GM23338 (cell line): ENCODE data around the gene IL36RN.

Experiments
- CREB1 ChIP-seq: fragments of 250-450 bp; sonication (Bioruptor Pico); IDR thresholded peaks from 2 replicates; pipeline ENCODE4 v1.5.0; 2020; ENCODE audit warnings: low read depth, mild to moderate bottlenecking, moderate library complexity
- EZH2 ChIP-seq: fragments of 200-600 bp; sonication (generic); IDR thresholded peaks from one replicate; pipeline ENCODE4 v1.8.0; 2017; ENCODE audit warnings: antibody characterized with exemption, mild to moderate bottlenecking, low read depth; ENCODE audit not compliant: unreplicated experiment
- EZH2phosphoT487 ChIP-seq: fragments of 200-600 bp; sonication (generic); IDR thresholded peaks from one replicate; pipeline ENCODE4 v1.8.1; 2018; ENCODE audit warnings: antibody characterized with exemption; ENCODE audit not compliant: unreplicated experiment
- JUNB ChIP-seq: IDR thresholded peaks from one replicate; pipeline ENCODE4 v1.6.1; 2016; ENCODE audit warnings: antibody characterized with exemption; ENCODE audit not compliant: unreplicated experiment
- NANOG ChIP-seq: IDR thresholded peaks from 2 replicates; pipeline ENCODE4 v1.6.1; 2016; ENCODE audit warnings: antibody characterized with exemption, borderline replicate concordance
- POLR2AphosphoS5 ChIP-seq: IDR thresholded peaks from 2 replicates; pipeline ENCODE4 v1.6.1; 2016; ENCODE audit warnings: antibody characterized with exemption, low read depth
- STAT1 ChIP-seq: IDR thresholded peaks from one replicate; pipeline ENCODE4 v1.6.1; 2016; ENCODE audit warnings: antibody characterized with exemption; ENCODE audit not compliant: unreplicated experiment
- ZNF114 ChIP-seq: fragments of 250-450 bp; sonication (Bioruptor Pico); IDR thresholded peaks from 2 replicates; pipeline ENCODE4 v1.5.0; 2020; ENCODE audit warnings: mild to moderate bottlenecking, moderate library complexity
- ZNF331 ChIP-seq: fragments of 250-450 bp; sonication (Bioruptor Pico); IDR thresholded peaks from 2 replicates; pipeline ENCODE4 v1.5.0; 2020; ENCODE audit warnings: low read depth, mild to moderate bottlenecking, moderate library complexity
- TF ChIP-seq, protein P1 (sequence below), 2 experiments: fragments of 200-600 bp in 1 of 2; sonication (generic) in 1 of 2; conservative IDR thresholded peaks; 2 replicates each; pipeline versions ENCODE4 v1.5.1 to v1.6.1; 2016 to 2017; ENCODE audit warnings: antibody characterized with exemption in 2 of 2, low read depth in 2 of 2, mild to moderate bottlenecking in 2 of 2, moderate library complexity in 1 of 2
- TF ChIP-seq, protein P2 (sequence below): IDR thresholded peaks from 2 replicates; pipeline ENCODE4 v1.6.1; 2016; ENCODE audit warnings: antibody characterized with exemption
- TF ChIP-seq, protein P3 (sequence below): IDR thresholded peaks from one replicate; pipeline ENCODE4 v1.6.1; 2018; ENCODE audit warnings: antibody characterized with exemption; ENCODE audit not compliant: unreplicated experiment

DNA sequence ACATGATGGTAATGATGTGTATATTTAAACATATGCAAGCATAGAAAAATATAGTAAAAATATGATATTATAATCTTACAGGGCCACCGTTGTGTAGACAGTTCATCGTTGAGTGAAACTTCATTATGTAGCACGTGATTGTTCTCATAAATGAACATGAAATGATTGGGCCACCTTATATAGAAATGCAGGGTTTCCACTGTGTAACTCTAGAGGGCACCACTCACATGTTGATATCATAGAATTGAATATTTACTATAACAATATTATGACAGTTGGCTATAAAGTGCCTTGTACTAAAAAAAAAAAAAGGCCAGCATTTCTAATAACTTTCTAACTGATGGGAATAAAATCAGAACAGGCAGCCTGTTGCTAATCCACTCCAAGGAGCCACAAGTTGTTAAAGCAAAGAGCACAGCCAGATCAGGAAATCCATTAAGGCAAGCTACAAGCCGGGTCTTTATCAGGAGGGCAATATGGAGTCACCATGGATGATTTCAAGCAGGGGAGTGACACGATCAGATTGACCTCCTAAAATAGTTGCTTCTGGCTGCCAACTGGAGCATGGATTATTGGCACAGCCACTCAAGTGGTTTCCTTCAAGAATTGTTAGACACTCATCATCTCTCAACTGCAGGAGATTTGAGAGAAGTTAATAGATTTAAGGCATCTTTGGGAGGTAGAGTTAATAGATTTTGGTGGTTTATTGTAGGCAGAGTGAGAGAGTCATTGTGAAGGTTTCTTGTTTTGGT lies 25.4 kb downstream of the IL36RN start:
- TF ChIP-seq, protein P1, sequence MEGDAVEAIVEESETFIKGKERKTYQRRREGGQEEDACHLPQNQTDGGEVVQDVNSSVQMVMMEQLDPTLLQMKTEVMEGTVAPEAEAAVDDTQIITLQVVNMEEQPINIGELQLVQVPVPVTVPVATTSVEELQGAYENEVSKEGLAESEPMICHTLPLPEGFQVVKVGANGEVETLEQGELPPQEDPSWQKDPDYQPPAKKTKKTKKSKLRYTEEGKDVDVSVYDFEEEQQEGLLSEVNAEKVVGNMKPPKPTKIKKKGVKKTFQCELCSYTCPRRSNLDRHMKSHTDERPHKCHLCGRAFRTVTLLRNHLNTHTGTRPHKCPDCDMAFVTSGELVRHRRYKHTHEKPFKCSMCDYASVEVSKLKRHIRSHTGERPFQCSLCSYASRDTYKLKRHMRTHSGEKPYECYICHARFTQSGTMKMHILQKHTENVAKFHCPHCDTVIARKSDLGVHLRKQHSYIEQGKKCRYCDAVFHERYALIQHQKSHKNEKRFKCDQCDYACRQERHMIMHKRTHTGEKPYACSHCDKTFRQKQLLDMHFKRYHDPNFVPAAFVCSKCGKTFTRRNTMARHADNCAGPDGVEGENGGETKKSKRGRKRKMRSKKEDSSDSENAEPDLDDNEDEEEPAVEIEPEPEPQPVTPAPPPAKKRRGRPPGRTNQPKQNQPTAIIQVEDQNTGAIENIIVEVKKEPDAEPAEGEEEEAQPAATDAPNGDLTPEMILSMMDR (conservative IDR thresholded peaks at IDR 0.05; ENCODE audit: low read depth in 2 of 2), result peak; percentile 36 to 49
- TF ChIP-seq ZNF114 (CRISPR knock-in tag), result no peak
- TF ChIP-seq EZH2, result no peak
- no peak for TF ChIP-seq STAT1
- no peak for TF ChIP-seq JUNB
- no peak for TF ChIP-seq POLR2AphosphoS5
- no peak for TF ChIP-seq NANOG
- TF ChIP-seq EZH2phosphoT487, result no peak
- no peak for TF ChIP-seq CREB1 (CRISPR knock-in tag)
- TF ChIP-seq, protein P2, sequence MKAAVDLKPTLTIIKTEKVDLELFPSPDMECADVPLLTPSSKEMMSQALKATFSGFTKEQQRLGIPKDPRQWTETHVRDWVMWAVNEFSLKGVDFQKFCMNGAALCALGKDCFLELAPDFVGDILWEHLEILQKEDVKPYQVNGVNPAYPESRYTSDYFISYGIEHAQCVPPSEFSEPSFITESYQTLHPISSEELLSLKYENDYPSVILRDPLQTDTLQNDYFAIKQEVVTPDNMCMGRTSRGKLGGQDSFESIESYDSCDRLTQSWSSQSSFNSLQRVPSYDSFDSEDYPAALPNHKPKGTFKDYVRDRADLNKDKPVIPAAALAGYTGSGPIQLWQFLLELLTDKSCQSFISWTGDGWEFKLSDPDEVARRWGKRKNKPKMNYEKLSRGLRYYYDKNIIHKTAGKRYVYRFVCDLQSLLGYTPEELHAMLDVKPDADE, result no peak
- TF ChIP-seq, protein P3, sequence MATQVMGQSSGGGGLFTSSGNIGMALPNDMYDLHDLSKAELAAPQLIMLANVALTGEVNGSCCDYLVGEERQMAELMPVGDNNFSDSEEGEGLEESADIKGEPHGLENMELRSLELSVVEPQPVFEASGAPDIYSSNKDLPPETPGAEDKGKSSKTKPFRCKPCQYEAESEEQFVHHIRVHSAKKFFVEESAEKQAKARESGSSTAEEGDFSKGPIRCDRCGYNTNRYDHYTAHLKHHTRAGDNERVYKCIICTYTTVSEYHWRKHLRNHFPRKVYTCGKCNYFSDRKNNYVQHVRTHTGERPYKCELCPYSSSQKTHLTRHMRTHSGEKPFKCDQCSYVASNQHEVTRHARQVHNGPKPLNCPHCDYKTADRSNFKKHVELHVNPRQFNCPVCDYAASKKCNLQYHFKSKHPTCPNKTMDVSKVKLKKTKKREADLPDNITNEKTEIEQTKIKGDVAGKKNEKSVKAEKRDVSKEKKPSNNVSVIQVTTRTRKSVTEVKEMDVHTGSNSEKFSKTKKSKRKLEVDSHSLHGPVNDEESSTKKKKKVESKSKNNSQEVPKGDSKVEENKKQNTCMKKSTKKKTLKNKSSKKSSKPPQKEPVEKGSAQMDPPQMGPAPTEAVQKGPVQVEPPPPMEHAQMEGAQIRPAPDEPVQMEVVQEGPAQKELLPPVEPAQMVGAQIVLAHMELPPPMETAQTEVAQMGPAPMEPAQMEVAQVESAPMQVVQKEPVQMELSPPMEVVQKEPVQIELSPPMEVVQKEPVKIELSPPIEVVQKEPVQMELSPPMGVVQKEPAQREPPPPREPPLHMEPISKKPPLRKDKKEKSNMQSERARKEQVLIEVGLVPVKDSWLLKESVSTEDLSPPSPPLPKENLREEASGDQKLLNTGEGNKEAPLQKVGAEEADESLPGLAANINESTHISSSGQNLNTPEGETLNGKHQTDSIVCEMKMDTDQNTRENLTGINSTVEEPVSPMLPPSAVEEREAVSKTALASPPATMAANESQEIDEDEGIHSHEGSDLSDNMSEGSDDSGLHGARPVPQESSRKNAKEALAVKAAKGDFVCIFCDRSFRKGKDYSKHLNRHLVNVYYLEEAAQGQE, result no peak
- no peak for TF ChIP-seq ZNF331 (CRISPR knock-in tag)
